MG63 (cell line): Measurements from ENCODE around the gene MPP7. TPM values are rescaled to one million over a fixed set of nuclear protein-coding genes. Genes with fewer than 3 reads are reported as not detected.

ENCODE experiments used
- DNase-seq: peaks from one replicate; pipeline ENCODE4 v3.0.0-alpha.2; 2020
- H3K27me3 ChIP-seq: fragments of 250-450 bp; sonication (Bioruptor Pico); 2 replicates; pipeline ENCODE4 v1.5.1; 2020; ENCODE audit warnings: mild to moderate bottlenecking, moderate library complexity
- H3K36me3 ChIP-seq: fragments of 250-450 bp; sonication (Bioruptor Pico); 2 replicates; pipeline ENCODE4 v1.5.1; 2020; ENCODE audit warnings: mild to moderate bottlenecking, moderate library complexity
- H3K4me3 ChIP-seq: fragments of 250-450 bp; sonication (Bioruptor Pico); 2 replicates; pipeline ENCODE4 v1.5.1; 2020; ENCODE audit warnings: mild to moderate bottlenecking, moderate library complexity
- H3K9me3 ChIP-seq: fragments of 250-450 bp; sonication (Bioruptor Pico); 2 replicates; pipeline ENCODE4 v1.5.1; 2020; ENCODE audit warnings: mild to moderate bottlenecking, moderate library complexity
- total RNA-seq: library from RNA; depleted of rRNA; stranded (reverse); fragments of >200 nt; shearing (Covaris generic); gene quantifications from 2 replicates; pipeline ENCODE4 v1.2.3, GENCODE V29; 2014; ENCODE audit warnings: low replicate concordance

Gene MPP7
- total RNA-seq, 1 experiment from 2014 or later, result 8.3 TPM

DNA sequence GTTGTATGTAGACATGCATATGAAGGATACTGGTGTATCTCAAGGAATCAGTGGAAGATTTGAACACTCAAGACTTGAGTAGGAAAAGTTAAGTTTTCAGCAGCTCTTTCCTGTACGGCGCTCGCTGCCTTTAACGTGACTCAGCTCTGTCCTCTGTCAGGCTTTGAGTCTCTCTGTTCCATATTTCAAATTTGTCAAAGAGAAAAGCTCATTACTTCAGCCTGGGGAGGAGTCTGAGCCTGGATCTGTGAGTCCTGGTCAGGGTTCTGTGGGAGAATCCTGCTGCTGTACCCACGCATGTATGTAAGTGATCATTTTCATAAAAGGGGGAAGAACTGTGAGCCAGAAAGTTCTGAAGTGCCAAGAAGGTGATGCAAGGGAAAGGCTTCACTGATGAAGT lies 13.8 kb upstream of the MPP7 start:
- H3K9me3 ChIP-seq, result no peaks in the 10 kb centered on the region
- no peaks in the 10 kb centered on the region for H3K36me3 ChIP-seq
- H3K4me3 ChIP-seq, result no peak overlapping the region
- no peaks in the 10 kb centered on the region for H3K27me3 ChIP-seq
- DNase-seq, result no peak

DNA sequence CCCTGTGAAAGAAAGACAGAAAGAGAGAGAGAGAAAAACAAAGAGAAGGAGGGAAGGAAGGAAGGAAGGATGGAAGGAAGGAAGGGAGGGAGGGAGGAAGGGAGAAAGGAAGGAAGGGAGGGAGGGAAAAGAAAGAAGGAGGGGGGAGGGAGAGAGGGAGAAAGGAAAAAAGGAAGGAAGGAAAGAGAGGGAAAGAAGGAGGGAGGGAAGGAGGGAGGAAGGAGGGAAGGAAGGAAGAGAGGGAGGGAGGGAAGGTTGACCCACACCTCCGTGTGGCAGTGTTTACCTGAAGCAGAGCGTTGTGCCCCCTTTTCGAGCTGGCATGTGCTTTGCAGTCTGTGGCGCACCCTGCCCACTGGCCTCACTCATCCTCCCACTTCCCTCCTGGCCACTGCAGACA lies 12.3 kb upstream of the MPP7 start:
- H3K36me3 ChIP-seq, result no peaks in the 10 kb centered on the region
- no peaks in the 10 kb centered on the region for H3K9me3 ChIP-seq
- no peak overlapping the region for H3K4me3 ChIP-seq
- no peak for DNase-seq
- no peaks in the 10 kb centered on the region; the same call in 1 of the 2 replicates for H3K27me3 ChIP-seq

DNA sequence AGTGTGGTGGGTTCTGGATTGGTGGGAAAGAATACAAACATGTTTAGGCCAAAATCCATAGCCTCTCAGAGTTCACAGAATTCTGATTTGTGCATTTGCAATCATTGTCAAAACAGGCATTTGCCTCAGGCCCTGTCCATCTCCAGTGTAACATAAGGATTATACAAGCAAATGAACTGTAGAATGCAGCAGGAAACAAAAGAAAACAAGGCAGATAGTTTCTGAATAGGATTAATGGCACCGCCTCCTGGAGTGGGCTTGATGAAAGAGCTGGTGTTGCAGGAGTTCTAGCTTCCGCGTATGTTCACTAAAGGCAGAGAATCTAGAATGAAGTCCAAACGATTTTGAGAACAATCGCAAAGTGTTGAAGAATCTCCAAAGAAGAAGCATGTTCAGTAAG lies 11.3 kb upstream of the MPP7 start:
- Histone ChIP-seq H3K4me3 (no peak overlapping the region), H3K27me3 (no peaks in the 10 kb centered on the region; the same call in 1 of the 2 replicates), H3K36me3 (no peaks in the 10 kb centered on the region), H3K9me3 (no peaks in the 10 kb centered on the region)
- DNase-seq, result no peak

DNA sequence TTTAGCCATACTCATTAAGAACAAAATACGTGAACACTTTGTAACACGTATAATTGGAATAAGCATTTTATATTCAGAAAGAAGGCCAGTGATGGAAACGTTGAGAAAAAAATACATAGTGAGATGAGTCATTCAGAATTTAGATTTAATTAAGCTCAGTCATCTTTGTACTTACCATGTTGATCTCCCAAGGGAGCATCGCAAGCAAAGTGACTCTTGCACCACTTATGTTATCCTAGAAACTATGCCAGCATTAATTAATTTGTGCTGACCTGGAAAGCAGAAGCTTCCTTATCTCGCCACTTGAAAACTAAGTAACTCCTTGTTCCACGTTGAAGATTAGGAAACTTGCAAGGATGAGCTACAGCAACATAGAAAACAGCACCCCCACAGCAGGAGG lies 9.7 kb upstream of the MPP7 start:
- Histone ChIP-seq H3K36me3 (no peaks in the 10 kb centered on the region), H3K9me3 (no peaks in the 10 kb centered on the region), H3K27me3 (peaks cover 9% of the 10 kb centered on the region), H3K4me3 (no peak overlapping the region)
- no peak for DNase-seq

DNA sequence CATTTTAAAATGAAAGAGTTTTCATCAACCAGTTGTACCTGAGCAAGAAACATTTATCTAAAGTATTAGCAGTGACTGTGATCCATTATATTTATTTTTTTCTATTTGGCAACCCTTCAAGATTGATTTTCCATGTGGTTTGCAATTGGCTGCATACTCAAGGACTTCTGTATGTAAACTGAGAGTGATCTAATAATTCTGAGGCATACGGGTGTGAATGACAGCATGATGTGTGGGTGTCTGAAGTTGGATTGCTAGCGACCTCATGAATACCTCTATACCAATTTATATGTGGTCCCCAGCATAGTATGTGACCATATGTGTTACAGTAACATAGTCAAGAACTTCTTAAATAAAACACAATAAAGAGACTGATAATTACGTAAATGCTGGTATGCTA lies 8.2 kb upstream of the MPP7 start:
- Histone ChIP-seq H3K27me3 (peaks cover 20% of the 10 kb centered on the region), H3K4me3 (no peak overlapping the region), H3K36me3 (no peaks in the 10 kb centered on the region), H3K9me3 (no peaks in the 10 kb centered on the region)
- no peak for DNase-seq

DNA sequence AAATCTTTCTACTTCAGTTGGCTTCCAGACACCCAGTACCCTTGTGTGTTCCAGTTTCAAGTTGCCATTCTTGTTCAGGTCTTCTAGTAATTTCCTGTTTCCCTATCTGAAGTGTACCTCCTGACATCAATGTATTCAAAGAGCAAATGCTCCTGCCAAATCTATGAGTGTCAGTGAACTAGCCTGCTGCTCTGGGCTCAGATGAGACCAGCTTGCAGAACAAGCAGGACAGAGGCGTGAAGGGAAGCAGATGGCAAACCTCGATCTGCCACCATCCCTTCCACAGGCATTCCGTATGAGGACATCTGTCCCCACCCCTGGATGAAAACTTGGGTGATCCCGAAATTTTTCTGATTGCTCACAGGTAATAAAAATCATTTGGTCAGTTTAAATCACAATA lies 4.4 kb upstream of the MPP7 start:
- Histone ChIP-seq H3K36me3 (no peaks in the 10 kb centered on the region), H3K4me3 (no peak overlapping the region), H3K9me3 (no peaks in the 10 kb centered on the region), H3K27me3 (peaks cover 45% of the 10 kb centered on the region)
- no peak for DNase-seq

DNA sequence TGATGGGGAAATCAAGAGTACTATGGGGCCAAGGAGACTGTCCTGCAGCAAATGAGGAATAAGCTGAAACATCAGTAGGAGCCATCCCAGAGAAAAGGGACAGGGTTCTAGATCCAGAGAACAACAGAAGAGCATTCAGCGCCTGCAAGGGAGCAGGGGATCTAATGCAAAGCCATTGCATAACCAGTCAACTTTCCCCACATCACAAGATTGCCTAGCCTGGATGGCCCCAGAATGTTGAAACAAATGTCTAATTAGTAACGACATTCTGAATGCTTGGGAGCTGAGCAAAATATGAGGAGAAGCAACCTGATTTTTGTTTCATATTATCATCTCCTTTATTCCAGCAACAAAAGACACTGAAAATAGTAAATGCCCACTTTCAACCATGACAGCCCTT lies 2.7 kb upstream of the MPP7 start:
- Histone ChIP-seq H3K36me3 (no peaks in the 10 kb centered on the region), H3K9me3 (no peaks in the 10 kb centered on the region), H3K4me3 (no peak overlapping the region), H3K27me3 (peaks cover 45% of the 10 kb centered on the region)
- no peak for DNase-seq

DNA sequence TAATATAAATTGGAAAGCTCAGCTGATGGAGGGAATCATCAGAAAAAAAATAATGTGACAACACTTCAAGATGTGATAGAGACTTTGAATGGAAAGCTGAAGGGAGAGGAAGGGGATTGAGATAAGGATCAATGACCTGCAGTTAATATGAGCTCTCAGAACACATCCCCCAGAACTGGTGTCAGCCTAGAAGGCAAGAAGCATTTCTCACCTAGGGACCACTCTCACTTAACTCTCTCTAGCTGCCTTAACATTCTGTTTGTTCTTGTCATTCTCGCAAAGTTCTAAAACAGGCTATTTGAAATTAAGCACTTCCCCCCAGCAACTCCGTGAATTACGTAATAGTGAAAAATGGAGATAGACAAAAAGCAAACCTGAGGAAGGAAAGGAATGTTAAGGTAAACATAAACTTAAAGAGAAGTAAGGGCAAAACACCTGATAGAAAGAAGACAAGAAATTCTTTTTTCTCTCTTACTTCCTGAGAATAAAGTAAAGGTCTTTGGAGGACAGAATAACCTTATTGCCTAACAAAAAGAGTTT lies 1.2 kb upstream of the MPP7 start:
- H3K4me3 ChIP-seq, result no peak overlapping the region
- DNase-seq, result no peak
- H3K27me3 ChIP-seq, result peaks cover 45% of the 10 kb centered on the region

DNA sequence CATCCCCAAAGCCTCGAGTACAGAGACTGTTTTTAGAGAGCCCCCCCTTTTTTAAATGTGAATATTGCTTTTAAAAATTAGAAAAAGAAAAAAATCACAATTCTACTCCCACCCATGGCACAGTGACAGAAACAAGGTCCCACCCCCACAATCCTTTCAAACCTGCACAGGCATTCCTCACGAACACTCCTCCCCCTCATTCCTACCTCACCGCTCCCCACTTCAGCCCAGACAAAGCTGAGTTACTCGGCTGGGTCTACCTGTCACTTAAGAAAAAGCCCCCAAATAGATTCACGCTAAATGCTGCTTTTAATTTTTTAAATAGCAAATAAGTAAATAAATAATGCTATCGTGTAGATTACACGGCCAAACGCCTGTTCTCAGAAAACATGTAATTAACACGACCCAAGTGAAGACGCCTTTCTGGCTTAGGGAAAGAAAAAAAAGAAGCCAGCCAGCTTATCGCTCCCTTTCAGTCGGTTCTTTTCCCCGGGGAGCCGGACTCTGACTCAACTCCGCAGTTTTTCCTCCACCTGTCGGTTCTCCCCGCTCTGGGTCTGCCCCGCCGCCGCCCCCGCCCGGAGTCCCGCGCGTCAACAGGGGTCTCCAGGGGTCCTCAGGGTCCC lies 739 bp downstream of the MPP7 start:
- DNase-seq, result no peak
- Histone ChIP-seq H3K27me3 (peaks cover 32% of the 10 kb centered on the region), H3K36me3 (no peaks in the 10 kb centered on the region), H3K9me3 (no peaks in the 10 kb centered on the region), H3K4me3 (peak overlapping the region; percentile 65)

More for the DNA sequence above, 1.2 kb upstream of the MPP7 start:
- Histone ChIP-seq H3K9me3 (no peaks in the 10 kb centered on the region), H3K36me3 (no peaks in the 10 kb centered on the region)

DNA sequence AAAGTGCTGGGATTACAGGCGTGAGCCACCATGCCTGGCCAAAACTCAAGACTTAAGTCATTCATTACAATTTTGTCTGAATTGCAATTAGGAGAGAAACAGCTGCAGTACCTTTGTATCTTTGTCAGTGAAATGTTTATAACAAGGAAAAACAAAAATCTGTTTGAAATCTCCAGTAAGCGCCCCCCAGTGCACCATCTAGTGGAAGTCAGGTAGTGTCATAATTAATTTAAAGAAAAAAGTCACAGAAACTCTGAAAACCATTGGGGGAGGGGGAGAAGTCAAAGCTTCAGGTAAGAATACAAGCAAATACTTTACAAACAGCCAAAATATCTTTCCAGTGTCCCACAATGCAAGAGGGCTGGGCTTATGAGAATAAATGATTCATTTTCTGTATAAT lies 2.8 kb downstream of the MPP7 start:
- Histone ChIP-seq H3K27me3 (peaks cover 17% of the 10 kb centered on the region), H3K4me3 (no peak overlapping the region), H3K9me3 (no peaks in the 10 kb centered on the region), H3K36me3 (no peaks in the 10 kb centered on the region)
- DNase-seq, result no peak

DNA sequence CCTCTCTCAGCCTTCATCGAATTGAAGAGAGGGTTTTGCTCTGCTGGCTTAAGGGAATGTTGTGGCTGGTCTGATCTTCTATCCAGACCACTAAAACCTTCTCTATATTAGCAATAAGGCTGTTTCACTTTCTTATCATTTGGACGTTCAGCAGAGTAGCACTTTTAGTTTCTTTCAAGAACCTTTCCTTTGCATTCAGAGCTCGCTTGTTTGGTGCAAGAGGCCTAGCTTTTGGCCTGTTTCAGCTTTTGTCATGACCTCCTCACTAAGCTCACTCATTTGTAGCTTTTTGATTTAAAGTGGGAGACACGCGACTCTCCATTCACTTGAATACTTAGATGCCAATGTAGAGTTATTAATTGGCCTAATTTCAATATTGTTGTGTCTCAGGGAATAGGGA lies 3.9 kb downstream of the MPP7 start:
- peaks cover 6% of the 10 kb centered on the region for H3K27me3 ChIP-seq

DNA sequence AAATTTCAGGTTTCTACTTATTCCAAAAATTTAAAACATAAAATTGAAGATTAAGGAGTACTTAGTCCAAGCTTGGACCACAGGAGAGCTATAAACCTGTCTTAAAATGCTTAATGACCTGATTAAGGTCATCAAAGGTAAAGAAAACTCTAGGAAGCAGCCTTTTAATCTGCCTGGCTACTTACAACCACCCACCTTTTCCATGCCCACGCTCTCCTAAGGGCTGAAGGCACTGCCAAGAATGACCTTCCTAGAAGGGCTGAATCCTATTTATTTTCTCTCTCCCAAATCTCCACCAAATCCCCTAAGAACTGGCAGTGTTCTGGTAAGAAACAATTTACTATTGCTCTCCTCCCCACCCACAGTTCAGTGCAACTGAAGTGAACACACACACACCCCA lies 6.8 kb downstream of the MPP7 start:
- Histone ChIP-seq H3K4me3 (no peak overlapping the region), H3K9me3 (no peaks in the 10 kb centered on the region), H3K36me3 (no peaks in the 10 kb centered on the region), H3K27me3 (no peaks in the 10 kb centered on the region)
- DNase-seq, result no peak

More for the DNA sequence above, 3.9 kb downstream of the MPP7 start:
- DNase-seq, result no peak
- H3K9me3 ChIP-seq, result no peaks in the 10 kb centered on the region
- no peak overlapping the region for H3K4me3 ChIP-seq
- H3K36me3 ChIP-seq, result no peaks in the 10 kb centered on the region

DNA sequence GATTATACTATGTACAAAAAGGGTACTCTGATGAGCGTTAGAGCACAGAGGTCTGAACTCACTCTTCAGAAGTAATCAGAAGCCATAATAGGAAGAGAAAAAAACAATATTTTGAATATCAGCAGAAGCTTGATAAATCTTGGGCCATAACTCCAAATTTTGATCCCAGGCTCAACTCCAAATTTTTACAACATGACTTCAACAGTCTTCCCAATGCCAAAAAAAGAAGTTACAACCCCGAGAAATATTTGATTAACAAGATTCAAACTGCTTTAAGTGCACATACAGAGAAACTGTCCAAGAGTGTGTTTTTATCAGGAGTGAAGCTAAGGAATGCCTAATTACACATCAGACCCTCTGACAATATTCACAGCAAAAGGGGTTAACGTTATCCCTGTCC lies 7.5 kb downstream of the MPP7 start:
- Histone ChIP-seq H3K27me3 (no peaks in the 10 kb centered on the region), H3K4me3 (no peak overlapping the region), H3K36me3 (no peaks in the 10 kb centered on the region), H3K9me3 (no peaks in the 10 kb centered on the region)
- DNase-seq, result no peak

DNA sequence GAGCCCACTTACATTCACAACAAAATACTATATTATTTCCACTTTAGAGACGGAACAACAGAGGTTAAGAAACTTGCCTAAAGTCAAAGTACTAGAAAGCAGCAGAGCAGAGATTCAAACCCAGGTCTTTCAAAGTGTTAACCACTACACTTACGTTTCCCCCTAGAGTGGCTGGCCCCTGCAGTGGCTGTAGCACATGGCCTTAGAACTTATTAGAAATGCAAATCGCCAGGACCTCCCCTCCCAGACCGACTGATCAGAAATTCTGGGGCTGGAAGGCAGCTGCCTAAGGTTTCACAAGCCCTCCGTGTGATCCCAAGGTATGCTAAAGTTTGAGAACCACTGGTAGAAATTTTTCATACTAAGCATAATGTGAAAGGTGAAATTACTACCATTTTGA lies 8.1 kb downstream of the MPP7 start:
- no peak for DNase-seq
- H3K27me3 ChIP-seq, result no peaks in the 10 kb centered on the region

DNA sequence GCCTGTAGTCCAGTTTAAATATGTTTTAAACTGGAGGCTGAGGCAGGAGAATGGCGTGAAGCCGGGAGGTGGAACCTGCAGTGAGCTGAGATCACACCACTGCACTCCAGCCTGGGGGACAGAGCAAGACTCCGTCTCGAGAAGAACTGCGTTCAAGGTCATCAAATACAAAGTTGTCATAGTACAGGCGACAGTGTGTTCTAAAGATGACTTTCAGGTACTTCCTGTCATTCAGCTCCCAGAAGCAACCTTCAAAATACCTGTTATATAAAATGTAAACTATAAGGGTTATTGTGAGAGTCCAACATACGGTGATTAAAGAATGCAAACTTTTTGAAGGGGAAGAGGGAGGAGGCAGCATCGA lies 8.7 kb downstream of the MPP7 start:
- Histone ChIP-seq H3K9me3 (no peaks in the 10 kb centered on the region), H3K36me3 (no peaks in the 10 kb centered on the region), H3K27me3 (no peaks in the 10 kb centered on the region), H3K4me3 (no peak overlapping the region)
- no peak for DNase-seq

More for the DNA sequence above, 8.1 kb downstream of the MPP7 start:
- Histone ChIP-seq H3K4me3 (no peak overlapping the region), H3K36me3 (no peaks in the 10 kb centered on the region), H3K9me3 (no peaks in the 10 kb centered on the region)

DNA sequence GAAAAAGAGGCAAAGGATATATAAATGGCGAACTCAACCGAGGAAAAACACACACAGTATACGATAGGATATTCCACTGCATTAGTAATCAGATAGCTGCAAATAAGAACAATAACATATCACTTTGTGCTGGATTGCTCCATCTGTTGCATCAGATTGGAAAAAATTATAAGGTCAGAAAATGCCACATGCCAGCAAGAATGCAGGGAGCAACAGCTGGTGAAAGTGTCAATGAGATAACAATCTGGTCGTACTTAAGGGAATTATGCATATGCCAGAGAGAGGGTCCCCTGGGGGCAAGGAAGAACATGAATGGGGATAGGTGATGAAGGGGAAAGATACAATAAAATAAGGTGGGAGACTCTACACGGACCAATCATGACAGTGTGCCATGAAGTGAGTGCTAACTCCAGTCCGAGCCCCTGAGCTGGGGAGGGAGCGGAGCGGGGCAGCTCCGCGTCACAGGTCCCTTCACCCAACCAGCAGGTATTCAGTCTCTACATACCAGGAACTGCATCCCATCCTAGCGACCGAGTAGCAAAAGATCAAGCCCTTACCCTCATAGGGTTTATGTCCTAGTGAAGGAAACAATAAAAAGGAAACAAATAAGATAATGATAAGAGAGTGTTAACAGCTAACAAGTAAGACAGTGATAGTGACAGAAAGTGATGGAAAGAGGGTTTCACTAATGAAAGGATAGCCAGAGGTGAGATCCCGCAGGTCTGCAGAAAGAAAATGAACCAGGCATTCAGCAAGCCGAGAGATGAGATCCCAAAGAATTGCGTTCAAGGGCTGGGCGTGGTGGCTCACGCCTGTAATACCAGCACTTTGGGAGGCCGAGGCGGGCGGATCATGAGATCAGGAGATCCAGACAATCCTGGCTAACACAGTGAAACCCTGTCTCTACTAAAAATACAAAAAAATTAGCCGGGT lies 9.4 kb downstream of the MPP7 start:
- Histone ChIP-seq H3K9me3 (no peaks in the 10 kb centered on the region), H3K36me3 (no peaks in the 10 kb centered on the region), H3K27me3 (no peaks in the 10 kb centered on the region), H3K4me3 (no peak overlapping the region)
- DNase-seq, result no peak

DNA sequence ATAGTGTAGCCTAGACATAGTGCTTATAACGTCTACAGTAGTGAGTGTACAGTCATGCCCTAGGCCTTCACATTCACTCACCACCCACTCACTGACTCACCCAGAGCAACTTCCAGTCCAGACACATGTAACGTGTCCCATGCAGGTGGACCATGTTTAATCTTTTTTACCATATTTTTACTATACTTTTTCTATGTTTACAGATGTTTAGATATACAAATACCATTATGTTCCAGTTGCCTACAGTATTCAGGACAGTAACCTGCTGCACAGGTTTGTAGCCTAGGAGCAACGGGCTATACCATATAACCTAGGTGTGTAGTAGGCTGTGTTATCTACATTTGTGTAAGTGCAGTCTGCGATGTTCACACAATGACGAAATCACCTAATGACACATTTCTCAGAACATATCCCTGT lies 11.0 kb downstream of the MPP7 start:
- H3K4me3 ChIP-seq, result no peak overlapping the region
- H3K9me3 ChIP-seq, result no peaks in the 10 kb centered on the region
- no peaks in the 10 kb centered on the region for H3K27me3 ChIP-seq
- peak; percentile 86 for DNase-seq
- H3K36me3 ChIP-seq, result no peaks in the 10 kb centered on the region

DNA sequence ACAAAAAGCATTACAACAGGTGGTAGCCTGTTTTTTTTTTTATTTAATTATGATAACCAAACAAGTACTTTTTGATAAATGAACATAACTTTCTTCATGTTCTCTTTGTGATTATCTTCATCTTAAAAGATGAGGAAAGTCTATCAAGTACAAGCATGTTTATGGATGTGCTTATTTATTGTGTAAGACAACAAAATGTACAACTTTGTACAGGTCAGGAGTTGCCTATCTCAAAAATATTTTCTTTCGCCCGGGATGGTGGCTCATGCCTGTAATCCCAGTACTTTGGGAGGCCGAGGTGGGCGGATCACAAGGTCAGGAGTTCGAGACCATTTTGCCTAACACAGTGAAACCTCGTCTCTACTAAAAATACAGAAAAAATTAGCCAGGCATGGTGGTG lies 17.0 kb downstream of the MPP7 start:
- Histone ChIP-seq H3K9me3 (no peaks in the 10 kb centered on the region), H3K27me3 (no peaks in the 10 kb centered on the region), H3K4me3 (no peak overlapping the region)

More for the DNA sequence above, 17.0 kb downstream of the MPP7 start:
- no peaks in the 10 kb centered on the region for H3K36me3 ChIP-seq
- DNase-seq, result no peak
